D721Med (cell line): ENCODE data around the gene KIFC3.

Experiments
- DNase-seq: peaks from one replicate; pipeline ENCODE4 v3.0.0; 2011; ENCODE audit warnings: low spot score; ENCODE audit not compliant: insufficient read length
- FAIRE-seq: peaks from 2 replicates; lab custom pipeline; 2011; peaks lifted over from hg19 to GRCh38; lab: Jason Lieb, UNC
- CTCF ChIP-seq: IDR thresholded peaks from 2 replicates; pipeline ENCODE4 v1.5.1; 2012; ENCODE audit warnings: mild to moderate bottlenecking, control low read depth; ENCODE audit not compliant: insufficient read depth; ENCODE audit errors: missing control alignments

Gene KIFC3

GRCh38 chr16:57755061-57755684 lies 47.1 kb downstream of the KIFC3 start:
- TF ChIP-seq CTCF, result no peak
- FAIRE-seq (no peak), DNase-seq (no peak)

GRCh38 chr16:57754354-57755060 lies 47.8 kb downstream of the KIFC3 start:
- FAIRE-seq, result no peak

GRCh38 chr16:57753448-57754353 lies 48.6 kb downstream of the KIFC3 start:
- DNase-seq (no peak), FAIRE-seq (no peak)
- TF ChIP-seq CTCF, result no peak

More at GRCh38 chr16:57754354-57755060, 47.8 kb downstream of the KIFC3 start:
- DNase-seq, result no peak
- no peak for TF ChIP-seq CTCF

GRCh38 chr16:57752581-57753447 lies 49.5 kb downstream of the KIFC3 start:
- FAIRE-seq, result no peak
- no peak for TF ChIP-seq CTCF
- DNase-seq, result no peak

GRCh38 chr16:57752203-57752580 lies 50.1 kb downstream of the KIFC3 start:
- DNase-seq, result no peak
- FAIRE-seq, result no peak
- TF ChIP-seq CTCF, result no peak

GRCh38 chr16:57751539-57752202 lies 50.6 kb downstream of the KIFC3 start:
- DNase-seq (no peak), FAIRE-seq (no peak)
- no peak for TF ChIP-seq CTCF
